HG03135 (cell line): Measurements from ENCODE around the gene MICAL2.

Experiments
- ATAC-seq: cut with Tn5 transposase; IDR thresholded peaks from one replicate; pipeline ENCODE4 v1.9.1; 2021; ENCODE audit warnings: mild to moderate bottlenecking, moderate library complexity; ENCODE audit not compliant: unreplicated experiment

Gene MICAL2

DNA sequence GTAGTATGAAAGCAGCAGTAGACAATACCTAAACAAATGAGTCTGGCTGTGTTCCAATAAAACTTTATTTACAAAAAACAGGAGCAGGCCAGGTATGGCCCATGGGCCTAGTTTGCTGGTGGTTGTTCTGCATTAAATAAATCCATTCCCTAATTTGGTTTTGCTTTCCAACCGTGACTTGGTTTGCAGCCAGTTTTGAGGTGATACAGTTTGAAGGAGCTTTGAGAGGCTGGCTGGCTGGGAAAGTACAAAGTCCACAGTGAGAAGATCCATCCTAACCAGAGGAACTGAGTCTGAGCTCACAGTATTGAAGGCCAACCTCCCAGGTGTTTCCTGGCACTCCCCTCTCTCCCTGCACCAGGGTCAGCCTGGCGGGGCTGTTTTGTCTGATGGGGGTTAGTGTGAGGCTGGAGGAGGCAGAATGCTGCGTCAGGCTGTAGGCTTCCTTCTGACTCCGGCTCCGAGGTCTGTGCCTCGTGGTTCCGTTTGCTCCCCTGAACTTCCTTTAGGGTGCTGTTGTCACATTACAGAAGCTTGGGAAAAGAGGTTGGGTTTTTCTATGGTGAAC, 129.5 kb downstream of the MICAL2 start:
- no peak for ATAC-seq

DNA sequence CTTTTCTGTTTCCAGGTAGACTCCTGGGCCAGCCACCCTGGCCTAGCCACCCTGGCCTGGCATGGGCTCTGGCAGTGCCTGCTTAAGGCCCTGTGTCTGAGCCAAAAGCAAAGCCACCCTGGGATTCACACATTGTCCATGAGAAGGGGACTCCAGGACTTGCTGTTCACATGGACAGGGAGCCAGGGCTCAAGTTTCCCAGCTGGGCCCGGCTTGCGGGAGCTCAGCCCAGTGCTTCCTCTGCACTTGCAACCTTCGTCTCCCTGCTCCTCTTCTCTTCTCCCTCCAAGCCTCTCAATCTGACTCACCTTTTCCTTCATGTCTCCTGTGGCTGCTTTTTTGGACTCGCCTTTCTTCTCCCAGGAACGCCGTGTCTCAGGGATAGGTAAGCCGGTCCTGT, 130.3 kb downstream of the MICAL2 start:
- no peak for ATAC-seq

DNA sequence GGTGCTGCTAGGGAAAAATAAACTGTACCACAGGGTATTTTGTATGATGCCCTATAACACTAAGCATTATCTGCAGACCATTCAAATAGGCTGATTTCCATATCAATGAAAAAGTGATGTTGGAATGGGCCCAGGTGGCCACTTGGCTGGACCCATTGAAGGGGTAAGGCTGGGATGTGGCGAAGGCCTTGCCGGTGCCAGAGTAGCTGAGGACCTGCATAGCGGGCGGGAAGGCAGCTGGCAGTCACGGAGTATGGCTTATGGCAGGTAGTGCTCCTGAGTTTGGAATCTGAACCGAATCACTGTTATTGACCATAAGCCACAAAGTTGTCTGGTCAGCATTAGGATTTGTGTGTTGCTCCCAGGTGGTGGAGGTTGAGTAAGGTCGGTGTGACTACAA, 131.0 kb downstream of the MICAL2 start:
- no peak for ATAC-seq

DNA sequence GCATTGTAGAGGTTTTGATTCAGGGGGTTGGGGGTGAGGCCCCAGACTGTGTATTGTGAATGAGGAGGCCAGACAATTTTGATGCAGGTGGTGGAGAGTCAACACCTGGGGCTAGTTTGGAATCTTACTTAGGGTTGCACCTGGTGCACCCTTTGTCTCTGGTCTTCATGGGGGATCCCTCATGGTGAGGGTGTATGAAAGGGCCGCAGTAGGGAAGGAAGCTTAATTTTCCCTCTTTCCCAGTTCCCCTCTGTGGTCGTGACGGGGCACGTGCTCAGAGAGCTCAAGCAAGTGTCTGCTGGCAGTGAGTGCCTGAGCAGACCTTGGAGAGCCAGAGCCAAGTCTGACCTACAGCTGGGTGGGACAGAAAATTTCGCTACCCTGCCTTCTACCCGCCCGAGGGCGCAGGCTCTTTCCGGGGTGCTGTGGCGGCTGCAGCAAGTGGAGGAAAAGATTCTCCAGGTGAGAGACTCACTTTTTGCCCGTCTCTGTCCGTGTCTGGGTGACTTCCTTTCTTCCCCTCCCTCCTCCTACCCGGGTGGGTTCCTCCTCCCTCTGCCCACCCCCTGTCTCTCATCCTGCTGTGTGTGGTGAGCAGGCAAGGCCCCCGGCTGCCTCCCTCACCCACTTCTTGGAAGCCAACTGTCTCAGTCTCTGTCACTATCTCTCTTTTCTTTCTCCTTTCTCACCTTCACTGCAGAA, 131.7 kb downstream of the MICAL2 start:
- ATAC-seq: no peak

DNA sequence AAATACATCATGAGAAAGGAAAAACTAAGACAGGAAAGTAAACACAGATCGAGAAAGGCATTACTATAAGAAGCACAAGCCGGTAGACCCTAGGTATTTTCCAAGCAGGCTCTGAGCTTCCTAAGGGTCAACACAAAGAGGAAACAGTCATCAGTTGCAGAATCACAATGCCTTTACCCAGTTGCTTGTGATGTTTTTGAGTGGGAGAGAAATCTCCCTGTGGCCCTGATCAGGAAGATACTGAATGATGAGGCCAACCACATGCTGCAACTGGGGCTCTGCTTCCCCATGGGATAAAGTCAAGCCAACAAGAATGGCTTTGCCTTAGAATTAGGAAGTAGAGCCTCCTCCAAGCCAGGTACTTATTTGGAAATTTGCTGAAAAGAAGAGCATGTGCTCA, 132.6 kb downstream of the MICAL2 start:
- no peak for ATAC-seq

DNA sequence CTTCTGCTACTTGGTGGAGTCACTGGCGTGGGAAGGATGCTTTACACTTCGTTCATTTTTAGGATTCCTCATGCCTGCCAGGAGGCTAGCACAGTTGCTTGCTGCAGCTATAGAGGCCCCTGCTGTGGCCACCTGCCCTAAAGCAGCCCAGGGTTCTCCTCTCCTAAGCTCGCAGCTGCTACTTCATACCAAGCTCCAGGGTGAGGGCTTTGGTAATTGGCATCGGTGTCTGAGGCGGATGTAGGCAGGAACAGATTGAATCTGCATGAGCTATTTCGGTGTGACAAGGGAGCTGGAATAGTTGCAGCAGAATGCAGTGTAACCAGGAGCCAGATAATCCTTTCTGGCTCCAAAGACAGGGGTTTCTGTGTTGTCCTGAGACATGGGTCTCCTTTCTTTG, 133.1 kb downstream of the MICAL2 start:
- no peak for ATAC-seq

DNA sequence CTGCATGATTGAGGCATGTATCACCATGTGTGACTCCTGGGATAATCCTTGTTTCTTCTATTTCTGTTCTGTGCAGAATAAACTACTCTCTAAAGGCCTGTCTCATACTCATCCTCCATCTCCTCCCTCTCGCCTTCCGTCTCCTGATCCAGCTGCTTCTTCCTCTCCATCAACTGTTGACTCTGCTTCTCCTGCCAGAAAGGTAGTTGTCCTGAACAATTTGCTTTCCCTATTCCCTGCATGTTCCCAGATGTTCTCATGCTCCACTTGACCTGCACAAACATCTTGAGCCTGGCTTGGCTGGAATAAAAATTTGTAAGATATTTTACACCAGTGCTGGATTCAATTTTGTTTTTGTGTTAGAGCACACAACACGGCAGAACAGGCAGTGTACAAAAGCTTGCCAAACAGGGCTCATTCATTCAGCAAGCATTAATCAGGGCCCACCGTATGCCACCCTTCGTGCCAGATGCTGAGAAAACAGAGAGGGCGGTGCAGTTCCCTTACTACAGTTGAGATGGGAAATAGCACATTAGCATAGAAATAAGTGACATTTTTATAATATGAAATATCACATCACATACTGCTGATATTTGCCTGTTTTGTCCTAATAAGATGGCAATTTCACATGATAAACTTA, 133.6 kb downstream of the MICAL2 start:
- ATAC-seq: no peak

DNA sequence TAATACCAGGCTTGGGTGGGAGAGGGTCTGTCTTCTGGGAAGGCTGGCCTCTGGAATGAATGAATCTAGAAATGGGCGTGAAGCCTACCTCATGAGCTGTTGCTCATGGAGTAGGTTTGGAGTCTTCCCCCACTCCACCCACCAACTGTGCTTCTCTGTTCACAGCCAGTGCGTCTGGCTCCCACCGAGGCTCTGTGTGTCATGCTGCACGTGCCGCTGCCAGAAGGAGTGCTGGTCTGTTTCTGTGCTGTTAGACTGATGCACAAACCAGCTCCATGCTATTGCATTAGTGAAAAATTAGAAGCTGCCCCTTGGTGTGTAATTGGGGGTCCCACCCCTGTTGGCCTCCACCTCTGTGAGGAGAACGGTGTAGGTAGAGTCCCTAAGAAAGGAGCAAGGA, 134.7 kb downstream of the MICAL2 start:
- ATAC-seq: no peak

DNA sequence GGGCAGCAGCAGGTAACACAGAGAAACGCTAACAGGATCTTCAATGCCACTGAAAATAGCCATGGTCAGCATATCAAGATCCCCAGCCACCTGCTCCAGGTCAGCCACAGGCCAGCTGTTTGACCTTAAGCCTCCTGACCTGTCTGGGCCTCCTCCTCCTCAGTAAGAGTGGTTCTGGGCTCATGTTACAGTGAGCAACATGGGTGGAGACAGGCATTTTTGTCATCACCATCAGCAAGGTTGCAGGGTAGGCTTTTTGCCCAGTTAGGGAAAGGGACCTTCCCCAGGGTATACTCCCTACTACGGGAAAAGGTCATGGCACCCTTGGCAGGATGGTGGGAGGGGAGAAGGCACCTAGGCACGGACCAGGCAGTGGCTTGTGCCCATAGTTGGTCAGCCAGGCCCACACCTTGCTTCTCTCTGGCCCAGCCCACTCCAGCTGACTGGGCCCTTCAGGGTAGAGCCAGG, 135.2 kb downstream of the MICAL2 start:
- no peak for ATAC-seq

DNA sequence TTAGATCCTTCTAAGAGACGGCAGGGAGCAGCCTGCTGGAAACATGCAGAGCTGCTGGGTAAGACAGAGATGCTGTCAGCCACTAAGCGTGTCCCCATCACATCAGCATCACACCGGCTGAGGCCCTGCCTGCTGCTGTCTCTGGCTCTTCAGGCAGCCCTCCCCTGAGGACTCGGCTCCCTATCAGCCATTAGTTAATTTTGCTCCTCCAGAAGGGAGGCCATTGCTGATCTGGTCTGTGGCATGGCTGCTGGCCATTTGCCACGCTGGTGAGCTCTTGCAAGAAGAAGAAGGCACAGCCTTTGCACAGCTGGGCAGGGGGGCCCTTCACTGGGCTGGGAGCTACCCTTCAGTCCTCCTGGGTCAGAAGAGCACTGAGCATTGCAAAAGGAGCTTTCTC, 135.8 kb downstream of the MICAL2 start:
- ATAC-seq: no peak

DNA sequence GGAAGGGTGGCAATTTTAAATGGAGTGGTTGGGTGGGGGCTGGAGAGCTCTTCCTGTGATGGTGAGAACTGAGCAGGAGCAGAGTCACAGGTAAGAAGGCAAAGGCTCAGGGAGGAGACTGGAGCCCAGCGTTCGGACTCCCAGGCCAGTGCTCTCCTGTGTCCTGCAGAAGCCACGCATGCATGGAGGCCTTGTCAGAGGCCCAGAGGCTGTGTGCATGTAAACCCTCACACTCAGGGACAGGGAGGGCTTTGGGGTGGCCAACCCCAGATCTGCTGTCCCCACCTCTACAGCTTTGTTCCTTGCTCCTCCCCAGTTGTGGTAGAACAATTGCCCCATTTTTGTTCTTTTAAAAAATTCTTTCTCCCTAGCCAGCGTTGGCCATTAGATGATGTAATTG, 136.6 kb downstream of the MICAL2 start:
- ATAC-seq: no peak

DNA sequence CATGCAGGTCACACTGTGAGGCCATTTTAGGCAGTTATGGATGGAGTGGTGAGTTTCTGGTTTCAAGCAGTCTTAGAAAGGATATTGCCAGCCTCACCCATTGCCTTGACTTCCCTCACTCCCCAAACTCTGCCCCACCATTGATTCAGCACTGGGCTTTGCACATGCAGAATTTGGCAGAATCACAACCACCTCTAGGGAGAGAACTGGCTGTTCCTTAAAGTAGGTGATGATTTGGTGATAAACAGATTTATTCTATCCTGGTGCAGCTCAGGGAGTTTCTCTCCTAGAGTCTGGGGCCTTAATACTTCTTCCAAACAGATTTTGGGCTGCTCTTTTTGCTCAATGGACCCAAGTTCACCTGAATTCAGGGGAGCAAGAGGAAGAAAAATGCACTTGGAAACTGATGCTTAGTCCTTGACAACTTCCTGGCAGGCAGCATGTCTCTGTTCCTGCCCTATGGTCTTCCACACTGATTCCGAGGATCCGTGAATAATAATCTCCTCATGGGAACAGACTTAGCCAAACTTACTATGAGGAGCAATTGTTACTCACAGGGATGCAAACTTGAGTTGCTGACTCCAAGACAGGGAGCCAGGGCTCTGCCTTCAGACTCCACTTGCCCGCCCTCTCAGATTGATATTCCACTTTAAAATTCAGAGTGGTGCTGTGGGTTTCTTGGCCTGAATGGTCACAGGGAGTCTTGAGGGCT, 137.3 kb downstream of the MICAL2 start:
- ATAC-seq: no peak

DNA sequence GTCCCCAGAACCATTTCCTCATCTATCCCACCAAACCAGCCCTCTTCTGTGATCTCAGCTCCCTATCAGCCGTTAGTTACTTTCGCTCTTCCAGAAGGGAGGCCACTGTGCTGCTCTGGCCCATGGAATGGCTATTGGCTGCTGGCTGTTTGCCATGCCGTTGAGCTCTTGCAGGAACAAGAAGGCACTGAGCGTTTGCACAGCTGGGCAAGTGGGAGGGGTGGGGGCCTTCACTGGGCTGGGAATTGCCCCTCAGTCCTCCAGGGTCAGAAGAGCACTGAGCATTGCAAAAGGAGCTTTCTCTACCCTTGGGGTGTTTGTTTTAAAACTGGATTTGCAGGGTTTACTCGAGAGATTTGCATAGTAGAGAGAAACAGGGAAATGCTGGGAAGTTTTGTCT, 137.9 kb downstream of the MICAL2 start:
- no peak for ATAC-seq

DNA sequence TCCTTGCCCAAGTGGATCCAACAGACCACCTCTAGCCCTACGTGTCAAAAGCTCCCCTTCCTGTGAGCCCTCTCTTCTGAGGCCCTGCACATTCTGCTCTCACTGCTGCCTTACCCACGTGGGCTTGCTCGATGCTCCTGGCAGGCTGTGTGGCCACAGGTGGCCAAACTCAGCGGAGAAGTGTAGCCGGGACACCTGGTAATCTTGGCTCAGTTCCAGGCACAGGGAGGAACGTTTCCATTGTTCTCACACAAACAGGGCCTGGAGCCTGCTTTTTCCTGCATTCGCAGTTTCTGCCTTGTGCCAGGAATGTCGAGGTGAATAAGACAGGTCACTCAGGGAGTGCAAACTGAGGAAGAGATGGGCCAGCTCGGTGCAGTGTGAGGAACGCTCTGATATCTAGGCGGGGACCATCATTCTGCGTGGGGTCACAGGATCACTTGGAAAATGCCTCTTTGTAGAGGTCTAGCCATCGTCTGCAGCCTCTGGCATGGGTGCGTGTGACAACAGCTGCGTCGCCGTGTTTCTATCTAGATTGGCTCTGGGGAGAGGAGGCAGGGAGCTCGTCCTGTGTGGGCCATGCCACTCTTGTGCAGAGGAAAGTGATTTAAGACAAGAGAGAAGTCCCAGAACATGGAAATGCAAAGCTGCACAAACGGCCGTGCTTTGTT, 139.3 kb downstream of the MICAL2 start:
- ATAC-seq: no peak

DNA sequence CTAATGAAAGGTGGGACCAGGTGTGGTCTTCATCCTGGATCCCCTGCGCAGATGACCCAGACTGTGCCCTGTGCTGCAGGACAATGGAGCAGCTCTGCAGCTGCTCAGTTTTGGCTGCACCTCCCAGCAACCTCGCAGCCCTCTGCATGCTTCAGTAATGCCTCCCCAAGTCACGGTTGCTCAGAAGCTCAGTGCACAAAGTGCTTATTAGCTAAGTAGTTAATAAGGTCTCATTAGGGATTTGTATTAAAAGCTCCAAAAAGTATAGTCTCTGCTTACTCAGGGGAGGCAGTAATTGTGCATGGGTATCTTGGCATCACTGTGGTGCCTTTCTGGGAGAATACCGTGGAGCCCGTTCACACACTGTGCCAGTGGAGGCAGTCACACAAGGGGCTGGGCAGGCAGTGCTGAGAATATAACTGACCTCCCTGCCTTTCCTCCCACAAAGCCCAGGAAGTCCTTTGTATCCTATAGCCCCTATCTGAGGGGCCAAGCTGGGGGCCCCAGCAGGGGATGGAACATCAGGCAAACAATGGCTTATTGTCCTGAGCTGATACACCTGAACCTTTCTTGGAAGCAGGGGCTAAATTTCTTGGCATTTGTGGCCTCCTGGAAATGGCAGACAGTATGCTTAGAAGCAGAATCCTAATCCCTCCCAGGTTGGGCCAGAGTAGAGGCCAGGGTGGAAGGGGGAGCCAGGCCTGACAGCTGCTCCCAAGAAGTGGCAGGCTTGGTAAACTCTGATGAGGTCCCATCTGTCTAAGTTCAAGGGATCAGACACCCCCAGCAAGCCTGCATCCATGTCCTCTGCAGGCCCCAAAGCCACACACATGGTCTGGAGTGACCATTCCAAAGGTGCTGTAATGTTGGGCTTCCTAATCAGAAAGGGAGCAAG, 141.5 kb downstream of the MICAL2 start:
- no peak for ATAC-seq

DNA sequence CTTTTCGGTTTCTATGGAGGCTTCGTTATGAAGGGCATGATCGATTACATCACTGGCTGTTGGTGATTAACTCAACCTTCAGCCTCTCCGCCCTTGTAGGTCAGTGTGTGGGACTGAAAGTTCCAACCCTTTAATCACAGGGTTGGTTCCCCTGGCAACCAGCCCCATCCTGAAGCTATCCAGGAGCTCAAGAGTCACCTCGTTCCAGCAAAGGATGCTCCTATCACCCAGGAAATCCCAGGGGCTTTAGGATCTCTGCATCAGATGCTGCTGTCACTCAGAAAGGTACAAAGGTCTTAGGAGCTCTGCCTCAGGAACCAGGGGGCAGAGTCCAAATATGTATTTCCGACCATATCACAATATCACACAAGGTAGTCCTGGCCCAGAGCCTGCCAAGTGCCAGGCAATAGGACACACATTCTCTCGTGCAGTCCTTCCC, 143.5 kb downstream of the MICAL2 start:
- ATAC-seq: no peak

DNA sequence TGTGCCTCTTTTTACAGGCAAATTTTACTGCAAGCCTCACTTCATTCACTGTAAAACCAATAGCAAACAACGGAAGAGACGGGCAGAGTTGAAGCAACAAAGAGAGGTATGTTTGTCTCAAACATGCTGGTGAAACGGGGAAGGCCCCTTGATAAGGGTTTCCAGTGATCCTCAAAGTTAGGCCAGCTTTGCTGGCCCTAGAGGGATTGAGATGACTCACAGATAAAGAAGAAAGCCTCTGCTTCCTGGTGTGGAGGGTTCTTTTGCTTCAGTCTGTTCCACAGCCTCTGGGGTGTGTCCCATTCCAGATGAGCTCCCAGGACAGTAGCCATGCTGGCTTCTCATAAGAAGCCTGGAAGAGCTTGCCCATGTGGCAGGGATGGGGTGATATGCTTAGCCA, 148.1 kb downstream of the MICAL2 start:
- ATAC-seq: no peak

DNA sequence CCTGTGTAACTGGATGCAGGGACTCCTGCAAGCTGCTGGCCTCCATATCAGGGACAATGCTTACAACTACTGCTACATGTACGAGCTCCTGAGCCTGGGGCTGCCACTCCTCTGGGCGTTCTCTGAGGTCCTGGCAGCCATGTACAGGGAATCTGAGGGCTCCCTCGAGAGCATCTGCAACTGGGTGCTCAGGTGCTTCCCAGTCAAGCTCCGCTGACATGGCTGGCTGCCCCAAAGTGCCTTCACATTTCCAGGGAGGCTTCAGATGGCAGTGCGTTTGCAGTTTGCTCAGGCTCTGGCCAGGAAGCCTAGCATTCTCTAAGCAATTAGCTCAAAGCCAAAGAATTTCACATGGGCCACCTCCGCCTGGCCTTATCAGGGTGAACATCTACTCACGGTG, 149.6 kb downstream of the MICAL2 start:
- ATAC-seq: no peak

DNA sequence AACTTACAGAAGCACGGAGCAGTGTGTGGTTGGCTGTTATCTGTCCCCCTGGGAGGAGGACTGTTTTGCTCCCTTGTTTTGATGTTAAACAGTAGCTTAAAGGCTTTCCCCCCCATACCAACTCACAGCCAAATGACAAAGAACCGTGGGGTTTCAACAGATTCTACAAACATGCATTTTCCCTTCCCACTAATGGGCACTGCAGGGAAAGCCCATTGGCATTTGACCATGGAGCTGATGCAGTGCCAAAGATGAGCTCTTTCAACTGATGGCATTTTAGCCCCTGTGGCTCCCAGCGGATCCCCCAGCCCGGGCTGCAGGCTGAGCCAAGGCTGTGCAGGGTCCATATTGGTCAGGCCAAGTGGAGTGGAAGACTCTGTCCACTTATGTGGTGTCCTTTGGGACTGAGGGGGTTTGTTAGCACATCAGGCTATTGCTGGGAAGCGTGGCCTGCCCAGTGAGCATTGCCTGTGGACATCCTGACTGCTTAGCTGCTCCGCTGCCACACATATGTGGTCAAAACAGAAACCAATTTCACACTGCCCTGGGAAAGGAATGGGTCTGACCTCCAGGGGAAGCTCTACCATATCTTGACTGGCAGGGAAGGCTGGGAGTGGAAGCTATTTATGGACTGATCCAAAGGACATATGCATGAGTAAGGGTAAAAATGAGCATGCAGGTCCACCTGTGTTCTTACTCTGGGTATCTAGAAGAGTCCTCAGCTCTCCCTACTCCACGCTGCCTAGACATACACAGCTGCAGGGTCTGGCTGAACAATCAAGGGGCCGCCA, 150.5 kb downstream of the MICAL2 start:
- ATAC-seq: no peak
